IPS-11a (cell line): Measurements from ENCODE around the gene TERF2IP.

Source experiments
- H3K4me3 ChIP-seq: one replicate; pipeline ENCODE4 v1.5.1; 2013; ENCODE audit warnings: low read depth, low read length, control low read depth

TERF2IP gene

GRCh38 chr16:75632857-75633256 lies 14.7 kb upstream of the TERF2IP start:
- H3K4me3 ChIP-seq = no peak overlapping the region

- no peak overlapping the region for H3K4me3 ChIP-seq
Observed at GRCh38 chr16:75635036-75635435, 12.5 kb upstream of the TERF2IP start.

GRCh38 chr16:75640598-75640997 lies 7.0 kb upstream of the TERF2IP start:
- no peak overlapping the region for H3K4me3 ChIP-seq

GRCh38 chr16:75644240-75645012 lies 3.1 kb upstream of the TERF2IP start:
- H3K4me3 ChIP-seq = no peak overlapping the region

GRCh38 chr16:75647112-75647491 lies 471 bp upstream of the TERF2IP start:
- peak overlapping the region; percentile 95 for H3K4me3 ChIP-seq

GRCh38 chr16:75648265-75649076 lies 898 bp downstream of the TERF2IP start:
- H3K4me3 ChIP-seq = peak overlapping the region; percentile 95

GRCh38 chr16:75653922-75654321 lies 6.3 kb downstream of the TERF2IP start:
- H3K4me3 ChIP-seq = no peak overlapping the region

- no peak overlapping the region for H3K4me3 ChIP-seq
Observed at GRCh38 chr16:75658175-75658574, 10.6 kb downstream of the TERF2IP start.

GRCh38 chr16:75660321-75660720 lies 12.7 kb downstream of the TERF2IP start:
- no peak overlapping the region for H3K4me3 ChIP-seq

GRCh38 chr16:75660726-75661302 lies 13.2 kb downstream of the TERF2IP start:
- no peak overlapping the region for H3K4me3 ChIP-seq

GRCh38 chr16:75667503-75667902 lies 19.9 kb downstream of the TERF2IP start:
- H3K4me3 ChIP-seq = no peak overlapping the region

GRCh38 chr16:75676909-75677308 lies 29.3 kb downstream of the TERF2IP start, which contains the start of gene CPHXL2:
CPHXL2 (minus strand) TSS chr16:75677009; CDS start chr16:75676999, 10 bp downstream.
- no peak within 1 kb of the TSS for H3K4me3 ChIP-seq

- no peak overlapping the region for H3K4me3 ChIP-seq
Observed at GRCh38 chr16:75679366-75679765, 31.8 kb downstream of the TERF2IP start.

- H3K4me3 ChIP-seq = no peak overlapping the region
Observed at GRCh38 chr16:75682308-75682707, 34.7 kb downstream of the TERF2IP start.

GRCh38 chr16:75687361-75687760 lies 39.8 kb downstream of the TERF2IP start:
- H3K4me3 ChIP-seq = no peak overlapping the region

GRCh38 chr16:75695708-75696107 lies 48.1 kb downstream of the TERF2IP start:
- no peak overlapping the region for H3K4me3 ChIP-seq

- H3K4me3 ChIP-seq = no peak overlapping the region
Observed at GRCh38 chr16:75697571-75697970, 50.0 kb downstream of the TERF2IP start.

GRCh38 chr16:75701361-75701760 lies 53.8 kb downstream of the TERF2IP start, which contains the start of gene DUXB:
DUXB (minus strand) TSS chr16:75701461; CDS start chr16:75701418, 43 bp downstream.
- H3K4me3 ChIP-seq = no peak within 1 kb of the TSS

- no peak overlapping the region for H3K4me3 ChIP-seq
Observed at GRCh38 chr16:75702242-75702641, 54.7 kb downstream of the TERF2IP start.

- H3K4me3 ChIP-seq = no peak overlapping the region
Observed at GRCh38 chr16:75703306-75703705, 55.7 kb downstream of the TERF2IP start.
